ENCODE data around the gene RHBDL1.
A peak's percentile ranks its signal among the peaks of the same experiment; 100 is the strongest.

RHBDL1 gene

GRCh38 chr16:634051-634670 lies 41.3 kb upstream of the RHBDL1 start:
- Histone ChIP-seq H3K4me1 (ENCODE audit: control insufficient read depth, insufficient read depth, low read length) (peaks cover 4% of the 10 kb centered on the region; the same call in 1 of the 2 replicates), H3K4me3 (ENCODE audit: low read depth, low read length) (no peak overlapping the region), H3K27ac (ENCODE audit: extremely low read depth, low read depth, low read length) (no peak overlapping the region), H3K9me3 (ENCODE audit: control insufficient read depth, insufficient read depth, low read depth, low read length) (no peaks in the 10 kb centered on the region), H3K36me3 (ENCODE audit: control insufficient read depth in 2 of 2, insufficient read depth in 1 of 2, low read length in 2 of 2) (peaks cover 0 to 20% of the 10 kb centered on the region in 2 experiments; a peak in 1 of 3 replicates)
- POLR2A ChIA-PET: interaction anchor here (1.3 kb wide), 1 partner anchor 10 kb away, joined by 3 read pairs; no protein-coding TSS in a partner anchor
- CTCF ChIA-PET: no interaction called here
- TF ChIP-seq FEZF1 (tag by site-specific recombination; IDR thresholded peaks at IDR 0.05) (no peak), ZNF513 (tag by site-specific recombination; IDR thresholded peaks at IDR 0.05) (no peak), SALL2 (tag by site-specific recombination; IDR thresholded peaks at IDR 0.05; ENCODE audit: borderline replicate concordance) (no peak), ZBTB1 (tag by site-specific recombination; IDR thresholded peaks at IDR 0.05) (no peak), ZSCAN16 (tag by site-specific recombination; IDR thresholded peaks at IDR 0.05) (no peak), RBAK (tag by site-specific recombination; IDR thresholded peaks at IDR 0.05) (no peak), ZNF423 (tag by site-specific recombination; IDR thresholded peaks at IDR 0.05) (no peak), ZBTB7A (tag by site-specific recombination; IDR thresholded peaks at IDR 0.05; ENCODE audit: low read depth) (no peak), REST (tag by site-specific recombination; IDR thresholded peaks at IDR 0.05) (no peak)

- POLR2A ChIA-PET: interaction anchor here (0.6 to 2.0 kb wide), 2 partner anchors 13 to 30 kb away, joined by 3 to 9 read pairs; no protein-coding TSS in a partner anchor
- H3K4me3 ChIP-seq (ENCODE audit: low read depth, low read length): no peak overlapping the region
- H3K27ac ChIP-seq (ENCODE audit: extremely low read depth, low read depth, low read length): peak overlapping the region; percentile 82; the same call in 1 of the 2 replicates
These were observed 40.5 kb upstream of the RHBDL1 start for GRCh38 chr16:634996-635395.

More at GRCh38 chr16:634996-635395, 40.5 kb upstream of the RHBDL1 start:
- peaks cover 4% of the 10 kb centered on the region; the same call in 1 of the 2 replicates for H3K4me1 ChIP-seq (ENCODE audit: control insufficient read depth, insufficient read depth, low read length)
- H3K36me3 ChIP-seq (ENCODE audit: control insufficient read depth in 2 of 2, insufficient read depth in 1 of 2, low read length in 2 of 2): peaks cover 0 to 20% of the 10 kb centered on the region in 2 experiments; a peak in 1 of 3 replicates
- H3K9me3 ChIP-seq (ENCODE audit: control insufficient read depth, insufficient read depth, low read depth, low read length): no peaks in the 10 kb centered on the region
- TF ChIP-seq KLF17 (tag by site-specific recombination; IDR thresholded peaks at IDR 0.05) (0 out of 2 replicates have a peak, but pooled peaks have one; percentile 16), PATZ1 (tag by site-specific recombination; IDR thresholded peaks at IDR 0.05) (peak; percentile 48; the same call in 1 of the 2 replicates), ZNF169 (tag by site-specific recombination; IDR thresholded peaks at IDR 0.05) (no peak), ZIC2 (tag by site-specific recombination; IDR thresholded peaks at IDR 0.05) (peak; percentile 56), HIC1 (tag by site-specific recombination; IDR thresholded peaks at IDR 0.05) (peak; percentile 57; the same call in 1 of the 2 replicates)
- CTCF ChIA-PET: no interaction called here
